Midbrain (tissue), 1 donor: ENCODE measurements around the gene APOLD1.
"Not testable (repeated sequence)": the region's sequence is repeated elsewhere in the genome, so short reads cannot be mapped to it uniquely, and the experiment has no call there.

Source experiments
- DNase-seq: peaks from one replicate; lab custom pipeline; 2025; lab: John Stamatoyannopoulos, UW

APOLD1 gene

GRCh38 chr12:12786706-12787601 is 1.5 kb downstream of the APOLD1 start:
- DNase-seq = peak; percentile 85

- DNase-seq = no peak
These were observed 2.7 kb downstream of the APOLD1 start for GRCh38 chr12:12788131-12788530.

GRCh38 chr12:12788675-12789368 is 3.4 kb downstream of the APOLD1 start:
- DNase-seq = peak; percentile 79

DNA sequence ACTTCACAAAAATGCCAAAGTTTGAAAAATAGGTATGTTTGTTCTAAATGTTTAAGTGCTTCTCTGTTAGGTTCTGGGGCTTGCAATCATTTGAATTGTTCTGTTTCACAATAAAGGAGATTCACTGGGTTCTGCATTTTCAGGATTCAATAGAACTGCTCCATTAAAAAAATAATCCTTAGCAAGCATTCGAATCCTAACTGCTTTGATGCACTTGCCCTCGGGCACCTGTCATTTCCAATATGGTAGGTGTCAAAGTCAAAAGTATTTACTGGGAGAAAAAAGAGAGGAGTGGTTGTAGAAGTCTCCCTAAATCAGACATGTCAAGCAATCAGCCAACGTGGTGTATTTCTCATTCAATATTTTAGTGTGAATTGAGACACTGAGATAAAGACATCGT is 5.5 kb downstream of the APOLD1 start:
- DNase-seq = no peak

- DNase-seq = no peak
These were observed 6.4 kb downstream of the APOLD1 start for GRCh38 chr12:12791756-12792369.

GRCh38 chr12:12792421-12792820 is 7.0 kb downstream of the APOLD1 start:
- DNase-seq = no peak

DNA sequence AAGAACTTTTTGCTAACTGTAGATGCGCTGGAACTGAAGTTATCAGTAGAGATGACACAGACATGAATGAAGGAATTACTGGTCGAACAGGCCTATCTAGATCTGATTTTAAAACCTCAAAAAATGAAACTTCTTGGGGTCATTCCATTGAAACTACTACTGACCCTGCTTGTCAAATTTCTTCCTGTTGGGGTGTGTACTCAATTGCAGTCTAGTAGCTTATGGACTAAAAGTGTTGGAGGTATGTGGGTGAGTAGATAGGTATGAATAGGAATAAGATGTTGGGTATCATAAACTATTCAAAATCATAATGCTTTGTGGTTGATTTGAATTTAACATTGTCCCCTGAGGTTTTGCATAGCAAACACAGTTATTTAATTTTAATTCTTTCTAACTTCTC is 9.2 kb downstream of the APOLD1 start:
- DNase-seq = no peak

- no peak for DNase-seq
These were observed 10.7 kb downstream of the APOLD1 start for GRCh38 chr12:12796171-12796570.

DNA sequence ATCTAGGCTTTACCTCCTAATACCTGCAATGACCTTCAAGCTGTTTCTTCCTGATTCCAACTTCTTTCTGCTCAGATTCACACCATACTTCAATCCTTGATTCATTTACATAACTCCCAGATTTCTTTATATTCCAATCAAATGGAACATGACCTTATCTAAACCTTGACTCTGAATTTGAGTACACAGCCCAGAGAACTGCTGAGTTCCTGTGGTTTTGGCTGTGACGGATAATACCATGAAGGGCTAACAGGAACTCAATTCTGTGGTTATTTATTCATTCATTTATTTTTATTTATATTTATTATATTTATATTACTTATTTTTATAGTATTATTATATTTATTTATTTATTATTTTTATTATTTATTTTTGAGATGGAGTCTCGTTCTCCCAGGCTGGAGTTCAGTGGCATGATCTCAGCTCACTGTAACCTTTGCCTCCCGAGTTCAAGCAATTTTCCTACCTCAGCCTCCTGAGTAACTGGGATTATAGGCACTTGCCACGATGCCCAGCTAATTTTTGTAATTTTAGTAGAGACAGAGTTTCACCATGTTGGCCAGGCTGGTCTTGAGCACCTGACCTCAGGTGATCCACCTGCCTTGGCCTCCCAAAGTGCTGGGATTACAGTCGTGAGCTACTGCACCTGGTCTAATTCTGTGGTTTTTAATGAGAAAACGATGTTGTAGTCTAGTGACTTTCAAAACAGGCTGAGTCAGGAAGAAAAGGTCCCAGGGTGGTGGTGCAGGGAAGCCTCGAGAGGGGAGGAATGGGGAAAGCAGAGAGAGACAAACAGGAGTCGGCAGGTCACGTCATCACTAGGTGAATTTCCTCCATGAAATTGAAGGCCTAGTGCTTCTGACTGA is 11.7 kb downstream of the APOLD1 start:
- no peak for DNase-seq

- DNase-seq = no peak
These were observed 12.3 kb downstream of the APOLD1 start for GRCh38 chr12:12797794-12798152.

- DNase-seq = no peak
These were observed 13.0 kb downstream of the APOLD1 start for GRCh38 chr12:12798480-12798879.

DNA sequence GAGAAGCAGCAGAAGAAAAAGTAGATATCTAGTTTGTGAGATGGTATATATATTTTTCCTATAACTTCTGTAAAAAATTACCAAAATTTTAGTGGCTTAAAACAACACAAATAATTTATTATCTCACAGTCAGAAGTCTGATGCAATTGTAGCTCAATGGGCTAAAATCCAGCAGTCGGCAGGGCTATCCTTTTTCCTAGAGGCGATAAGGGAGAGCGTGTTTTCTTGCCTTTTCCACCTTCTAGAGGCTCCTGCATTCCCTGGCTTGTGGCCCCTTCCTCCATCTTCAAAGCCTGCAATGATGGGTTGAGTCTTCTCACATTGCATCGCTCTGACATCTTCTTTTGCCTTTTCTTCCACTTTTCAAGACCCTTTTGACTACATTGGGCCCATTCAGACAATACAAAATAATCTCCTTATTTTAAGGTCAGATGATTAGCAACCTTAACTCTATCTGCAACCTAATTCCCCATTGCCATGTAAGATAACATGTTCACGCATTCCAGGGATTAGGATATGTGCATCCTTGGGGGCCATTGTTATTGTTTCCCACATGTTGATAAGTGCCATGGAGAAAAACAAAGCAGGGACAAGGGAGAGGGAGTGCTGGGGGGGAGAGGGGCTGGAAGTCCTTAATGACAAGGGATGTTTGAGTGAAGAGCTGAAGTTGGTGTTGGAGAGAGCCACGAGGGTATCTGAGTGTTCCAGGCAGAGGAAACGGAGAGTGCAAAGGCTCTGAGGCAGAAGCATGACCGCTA is 13.9 kb downstream of the APOLD1 start:
- no peak for DNase-seq

- no peak for DNase-seq
These were observed 15.1 kb downstream of the APOLD1 start for GRCh38 chr12:12800406-12801180.

DNA sequence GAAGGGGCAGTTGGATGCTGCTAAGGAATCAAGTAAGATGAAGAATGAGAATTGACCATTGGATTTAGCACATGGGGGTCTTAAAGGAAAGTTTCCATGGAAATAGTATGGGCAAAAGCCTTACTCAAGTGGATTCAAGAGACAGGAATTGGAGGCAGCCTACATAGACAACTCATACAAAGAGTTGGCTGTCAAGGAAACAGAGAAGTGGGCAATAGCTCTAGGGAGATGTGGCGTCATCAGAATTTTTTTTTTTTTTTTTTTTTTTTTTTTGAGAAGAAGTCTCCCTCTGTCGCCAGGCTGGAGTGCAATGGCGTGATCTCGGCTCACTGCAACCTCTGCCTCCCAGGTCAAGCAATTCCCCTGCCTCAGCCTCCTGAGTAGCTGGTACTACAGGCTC is 16.2 kb downstream of the APOLD1 start:
- not testable (repeated sequence) for DNase-seq

DNA sequence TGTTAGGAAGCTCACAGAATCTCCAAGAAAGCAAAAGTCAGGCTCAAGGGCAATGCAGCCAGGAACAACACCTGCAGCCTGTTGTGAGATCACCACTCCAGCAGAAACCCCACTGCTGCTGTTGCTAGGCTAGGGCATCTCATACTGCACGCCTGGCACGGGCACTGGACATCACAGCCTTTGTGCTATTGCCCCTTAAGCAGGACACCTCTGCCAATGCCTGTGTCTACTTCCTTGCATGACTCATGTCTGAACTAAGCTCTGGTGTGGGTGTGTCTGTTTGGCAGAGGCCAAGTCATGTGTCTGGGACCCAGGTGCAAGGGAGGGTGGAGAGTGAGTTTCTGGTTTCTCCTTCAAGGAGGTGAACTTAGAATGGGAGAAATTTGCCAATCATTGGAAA is 17.7 kb downstream of the APOLD1 start:
- DNase-seq = peak; percentile 9

- no peak for DNase-seq
These were observed 18.6 kb downstream of the APOLD1 start for GRCh38 chr12:12804011-12804410.

- no peak for DNase-seq
These were observed 19.0 kb downstream of the APOLD1 start for GRCh38 chr12:12804432-12804886.

DNA sequence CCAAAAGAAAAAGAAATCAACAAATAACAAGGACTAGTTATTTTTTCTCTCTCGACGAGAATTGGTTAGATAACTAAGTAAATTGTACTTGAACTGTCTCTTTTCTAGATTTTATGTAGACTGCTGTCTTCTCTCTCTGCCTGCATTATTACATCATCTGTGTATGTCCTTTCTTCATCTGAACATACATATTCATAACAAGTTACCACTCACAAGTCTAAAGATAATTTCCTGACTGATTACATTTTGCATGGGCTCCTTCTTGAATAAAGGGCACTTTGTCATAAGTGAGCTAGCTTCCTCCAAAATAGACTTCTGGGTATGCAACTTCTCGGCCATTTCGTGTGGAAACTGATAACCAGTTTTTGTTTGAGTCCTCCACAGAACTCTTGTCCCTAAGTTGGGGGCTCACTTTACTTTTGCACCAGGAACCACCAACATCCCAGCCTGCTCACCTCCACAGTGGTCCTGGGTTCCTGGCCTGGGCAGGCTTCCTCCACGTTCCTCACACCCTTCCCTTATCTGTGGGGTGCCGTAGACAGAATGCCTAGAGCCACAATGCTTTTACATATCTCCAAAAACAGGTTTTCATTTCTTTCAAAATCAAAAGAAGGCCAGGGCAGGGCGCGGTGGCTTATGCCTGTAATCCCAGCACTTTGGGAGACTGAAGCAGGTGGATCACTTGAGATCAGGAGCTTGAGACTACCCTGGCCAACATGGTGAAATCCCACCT is 21.5 kb downstream of the APOLD1 start:
- DNase-seq = no peak

GRCh38 chr12:12807517-12807903 is 22.1 kb downstream of the APOLD1 start:
- DNase-seq = not testable (repeated sequence)
